HuH-7.5 (cell line): Measurements from ENCODE around the gene PLD4.
"Not testable (repeated sequence)": the region's sequence is repeated elsewhere in the genome, so short reads cannot be mapped to it uniquely, and the experiment has no call there.

Experiments
- DNase-seq: peaks from one replicate; pipeline ENCODE4 v3.0.0; 2011; ENCODE audit warnings: low spot score

The PLD4 gene

DNA sequence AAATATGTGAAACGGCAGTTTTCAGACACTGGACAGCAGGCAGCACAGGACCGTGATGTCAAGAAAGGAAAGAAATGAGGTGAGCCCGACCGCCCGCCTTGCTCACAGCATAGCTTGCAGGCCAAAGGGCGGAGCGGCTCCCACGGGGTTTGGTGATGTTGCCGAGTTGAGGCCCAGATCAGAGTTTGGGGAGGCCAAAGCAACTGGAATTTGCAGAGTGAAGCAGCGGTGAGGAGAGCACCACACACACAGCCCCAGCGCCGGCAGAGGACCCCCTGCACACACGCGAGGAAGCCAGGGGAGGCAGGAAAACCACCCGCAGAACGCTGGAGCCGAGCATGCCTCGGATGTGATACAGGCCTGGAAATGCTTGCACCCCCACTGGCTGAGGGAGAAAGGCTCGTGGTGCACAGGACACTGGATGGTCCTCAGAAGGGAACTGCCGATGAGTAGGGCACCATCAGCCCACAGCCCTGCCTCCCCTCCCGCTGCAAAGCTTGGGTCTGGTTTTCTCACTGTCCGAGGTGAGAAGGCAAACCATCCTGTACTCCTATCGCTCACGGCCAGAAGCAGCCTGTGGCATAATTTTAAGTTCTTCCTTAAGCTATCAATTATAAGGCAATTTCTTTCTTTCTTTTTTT lies 25.7 kb upstream of the PLD4 start:
- no peak for DNase-seq

DNA sequence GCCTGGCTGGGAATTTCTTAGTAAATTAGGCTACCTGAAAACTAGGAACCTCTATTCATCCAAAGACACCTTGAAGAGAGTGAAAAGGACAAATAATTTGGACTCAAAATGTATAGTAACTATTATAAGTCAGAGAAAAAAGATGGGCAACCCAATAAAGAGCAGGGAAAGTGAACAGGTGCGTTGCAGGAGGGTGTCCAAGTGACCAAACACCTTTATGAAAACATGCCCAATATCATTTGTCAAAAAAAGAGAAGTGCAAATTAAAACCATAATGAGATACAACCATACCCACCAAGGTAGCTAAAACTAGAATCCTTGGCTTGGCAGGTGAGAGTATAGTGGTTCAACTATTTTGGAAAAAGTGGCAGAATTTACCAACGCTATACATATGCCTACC lies 24.9 kb upstream of the PLD4 start:
- DNase-seq: no peak

DNA sequence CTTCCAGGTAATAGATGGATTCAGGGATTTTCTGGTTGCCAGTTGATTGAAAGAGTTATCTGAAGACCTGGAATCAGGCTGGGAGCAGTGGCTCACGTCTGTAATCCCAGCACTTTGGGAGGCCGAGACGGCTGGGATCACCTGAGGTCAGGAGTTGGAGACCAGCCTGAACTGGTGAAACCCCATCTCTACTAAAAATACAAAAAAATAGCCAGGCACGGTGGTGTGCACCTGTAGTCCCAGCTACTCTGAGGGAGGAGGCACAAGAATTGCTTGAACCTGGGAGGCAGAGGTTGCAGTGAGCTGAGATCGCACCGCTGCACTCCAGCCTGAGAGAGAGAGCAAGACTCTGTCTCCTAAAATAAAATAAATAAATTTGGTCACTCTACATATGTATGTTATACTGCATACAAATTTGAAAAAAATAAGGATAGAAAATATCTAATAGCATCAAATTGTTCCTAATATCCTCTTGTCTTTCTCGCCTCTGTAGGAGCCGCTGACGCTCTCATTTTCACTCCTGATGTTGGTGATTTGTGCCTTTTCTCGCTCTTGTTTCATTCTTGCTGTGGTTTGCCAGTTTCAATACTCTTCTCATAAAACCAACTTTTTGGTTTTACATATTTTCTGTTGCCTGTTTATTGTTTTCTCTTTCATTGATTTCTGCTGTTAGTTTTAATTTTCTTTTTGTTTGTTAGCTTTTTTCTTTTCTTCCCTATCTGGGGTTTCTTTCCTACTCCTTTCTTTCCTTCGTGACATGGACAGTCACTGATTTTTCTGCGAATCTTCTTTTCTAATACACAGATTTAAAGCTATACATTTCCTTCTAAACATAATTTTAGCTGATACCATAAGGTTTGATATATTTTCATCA lies 23.8 kb upstream of the PLD4 start:
- no peak for DNase-seq

DNA sequence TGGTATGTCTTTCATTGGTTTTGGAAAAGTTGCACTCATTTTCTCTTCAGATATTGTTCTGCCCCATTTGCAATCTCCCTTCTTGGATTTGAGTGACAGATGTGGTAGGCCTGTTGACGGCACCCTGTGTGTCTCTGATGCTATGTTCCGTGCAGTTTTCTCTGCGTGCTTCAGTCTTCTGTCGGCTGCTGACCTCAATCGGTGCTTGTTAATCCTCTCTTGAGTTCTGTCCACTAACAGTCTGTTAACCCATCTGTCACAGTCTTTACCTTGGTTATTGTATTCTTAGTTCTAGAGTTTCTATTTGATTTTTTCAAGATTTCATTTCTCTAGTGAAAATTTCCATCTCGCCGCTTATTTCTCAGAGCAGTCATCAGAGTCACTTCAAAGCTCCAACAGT lies 20.7 kb upstream of the PLD4 start:
- DNase-seq: no peak

DNA sequence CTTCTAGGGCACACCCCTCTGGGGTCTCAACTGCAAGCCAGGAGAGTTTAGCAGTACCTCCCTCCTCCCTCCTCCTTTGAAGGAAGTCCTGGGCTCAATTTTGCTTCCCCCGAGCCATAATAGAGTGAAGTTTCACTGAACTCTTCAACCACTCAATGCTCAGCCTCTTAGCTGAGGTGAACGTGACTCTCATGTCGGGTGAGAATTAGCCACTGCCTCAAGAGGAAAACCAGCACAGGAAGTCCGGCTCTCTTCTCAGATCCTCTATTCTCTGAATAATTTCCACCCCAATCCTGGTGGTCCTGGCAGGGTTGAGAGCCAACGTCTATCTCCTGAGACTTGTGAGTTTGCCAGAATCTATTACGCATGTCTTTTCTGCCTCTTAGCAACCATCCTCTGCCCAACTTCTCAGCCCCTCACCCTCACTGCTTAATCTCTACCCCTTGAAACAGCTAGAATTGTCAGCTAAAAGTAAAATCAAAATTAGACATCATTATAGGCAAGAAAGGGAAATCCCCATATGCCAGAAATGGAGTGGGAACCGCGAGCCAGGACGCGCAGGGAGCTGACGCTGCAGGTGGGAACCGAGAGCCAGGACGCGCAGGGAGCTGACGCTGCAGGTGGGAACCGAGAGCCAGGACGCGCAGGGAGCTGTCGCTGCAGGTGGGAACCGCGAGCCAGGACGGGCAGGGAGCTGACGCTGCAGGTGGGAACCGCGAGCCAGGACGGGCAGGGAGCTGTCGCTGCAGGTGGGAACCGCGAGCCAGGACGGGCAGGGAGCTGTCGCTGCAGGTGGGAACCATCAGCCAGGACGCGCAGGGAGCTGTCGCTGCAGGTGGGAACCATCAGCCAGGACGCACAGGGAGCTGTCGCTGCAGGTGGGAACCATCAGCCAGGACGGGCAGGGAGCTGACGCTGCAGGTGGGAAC lies 19.8 kb upstream of the PLD4 start:
- DNase-seq: not testable (repeated sequence)

DNA sequence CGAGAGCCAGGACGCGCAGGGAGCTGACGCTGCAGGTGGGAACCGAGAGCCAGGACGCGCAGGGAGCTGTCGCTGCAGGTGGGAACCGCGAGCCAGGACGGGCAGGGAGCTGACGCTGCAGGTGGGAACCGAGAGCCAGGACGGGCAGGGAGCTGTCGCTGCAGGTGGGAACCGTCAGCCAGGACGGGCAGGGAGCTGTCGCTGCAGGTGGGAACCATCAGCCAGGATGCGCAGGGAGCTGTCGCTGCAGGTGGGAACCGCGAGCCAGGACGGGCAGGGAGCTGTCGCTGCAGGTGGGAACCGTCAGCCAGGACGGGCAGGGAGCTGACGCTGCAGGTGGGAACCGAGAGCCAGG lies 19.1 kb upstream of the PLD4 start:
- not testable (repeated sequence) for DNase-seq

DNA sequence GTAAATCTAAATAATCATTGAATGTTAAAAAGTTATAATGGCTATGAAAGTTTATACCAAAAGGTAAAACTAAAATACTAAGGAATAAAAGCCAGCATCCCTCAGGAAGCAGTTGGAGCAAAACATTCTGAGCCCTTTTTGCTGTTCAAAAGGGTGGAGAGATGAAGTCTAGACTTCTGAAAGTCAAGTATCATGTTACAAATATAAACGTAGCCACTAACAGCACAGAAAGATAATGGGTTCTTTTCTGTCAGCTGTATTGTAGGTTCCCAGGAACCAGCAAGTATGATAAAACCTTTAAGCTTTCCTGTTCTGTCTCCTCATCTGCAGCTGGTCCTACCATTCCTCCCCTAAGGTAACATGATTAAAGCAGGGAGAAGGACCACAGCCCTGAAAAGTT lies 16.4 kb upstream of the PLD4 start:
- DNase-seq: no peak

DNA sequence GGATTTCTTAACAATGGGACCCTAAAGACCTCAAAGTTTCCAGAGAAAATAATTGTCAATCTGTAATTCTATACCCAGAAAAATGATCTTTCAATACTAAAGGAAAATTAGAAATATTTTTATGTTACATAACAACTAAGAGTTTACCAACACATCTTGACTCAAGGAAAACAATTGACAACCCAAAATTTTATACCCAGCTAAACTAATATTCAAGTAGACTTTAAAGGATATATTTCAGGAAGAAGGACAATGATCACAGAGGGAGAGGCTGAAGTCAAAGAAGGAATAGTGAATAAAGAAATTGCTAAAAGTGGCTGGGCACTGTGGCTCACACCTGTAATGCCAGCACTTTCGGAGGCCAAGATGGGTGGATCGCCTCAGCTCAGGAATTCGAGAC lies 12.6 kb upstream of the PLD4 start:
- DNase-seq: no peak

DNA sequence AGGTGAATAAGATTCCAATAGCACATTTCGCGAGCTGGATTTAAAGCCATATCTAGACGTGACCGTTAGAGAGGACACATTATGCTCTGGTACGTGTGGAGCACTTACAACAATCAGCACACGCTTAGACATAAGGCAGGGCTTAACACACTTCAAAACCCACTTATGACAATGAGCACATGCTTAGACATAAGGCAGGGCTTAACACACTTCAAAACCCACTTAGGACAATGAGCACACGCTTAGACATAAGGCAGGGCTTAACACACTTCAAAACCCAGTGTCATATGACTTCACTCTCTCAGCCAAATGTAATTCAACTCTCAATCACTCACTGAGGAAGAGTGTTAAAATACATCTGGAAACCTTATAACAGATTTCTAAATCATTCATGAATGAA lies 11.2 kb upstream of the PLD4 start:
- no peak for DNase-seq

DNA sequence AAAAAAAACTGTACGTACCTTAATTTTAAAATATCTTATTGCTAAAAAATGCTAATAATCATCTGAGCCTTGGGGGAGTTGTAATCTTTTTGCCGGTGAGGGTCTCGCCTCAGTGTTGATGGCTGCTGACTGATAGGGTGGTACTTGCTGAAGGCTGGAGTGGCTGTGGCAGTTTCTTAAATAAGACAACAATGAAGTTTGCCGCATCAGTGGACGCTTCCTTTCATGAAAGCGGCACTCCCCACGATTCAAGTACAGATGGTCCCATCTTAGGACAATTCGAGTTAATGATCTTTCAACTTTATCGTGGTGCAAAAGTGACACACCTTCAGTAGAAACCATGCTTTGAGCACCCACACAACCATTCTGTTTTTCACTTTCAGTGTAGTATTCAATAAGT lies 7.6 kb upstream of the PLD4 start:
- DNase-seq: no peak

DNA sequence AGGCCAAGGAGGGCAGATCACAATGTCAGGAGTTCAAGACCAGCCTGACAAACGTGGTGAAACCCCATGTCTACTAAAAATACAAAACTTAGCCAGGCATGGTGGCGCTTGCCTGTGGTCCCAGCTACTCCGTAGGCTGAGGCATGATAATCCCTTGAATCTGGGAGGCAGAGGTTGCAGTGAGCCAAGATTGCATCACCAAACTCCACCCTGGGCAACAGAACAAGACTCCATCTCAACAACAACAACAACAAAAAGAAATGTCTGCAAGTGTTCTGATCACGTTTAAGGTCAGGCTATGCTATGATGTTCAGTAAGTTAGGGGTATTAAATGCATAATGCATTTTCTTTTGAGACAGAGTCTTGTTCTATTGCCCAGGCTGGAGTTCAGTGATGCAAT lies 6.7 kb upstream of the PLD4 start:
- no peak for DNase-seq

DNA sequence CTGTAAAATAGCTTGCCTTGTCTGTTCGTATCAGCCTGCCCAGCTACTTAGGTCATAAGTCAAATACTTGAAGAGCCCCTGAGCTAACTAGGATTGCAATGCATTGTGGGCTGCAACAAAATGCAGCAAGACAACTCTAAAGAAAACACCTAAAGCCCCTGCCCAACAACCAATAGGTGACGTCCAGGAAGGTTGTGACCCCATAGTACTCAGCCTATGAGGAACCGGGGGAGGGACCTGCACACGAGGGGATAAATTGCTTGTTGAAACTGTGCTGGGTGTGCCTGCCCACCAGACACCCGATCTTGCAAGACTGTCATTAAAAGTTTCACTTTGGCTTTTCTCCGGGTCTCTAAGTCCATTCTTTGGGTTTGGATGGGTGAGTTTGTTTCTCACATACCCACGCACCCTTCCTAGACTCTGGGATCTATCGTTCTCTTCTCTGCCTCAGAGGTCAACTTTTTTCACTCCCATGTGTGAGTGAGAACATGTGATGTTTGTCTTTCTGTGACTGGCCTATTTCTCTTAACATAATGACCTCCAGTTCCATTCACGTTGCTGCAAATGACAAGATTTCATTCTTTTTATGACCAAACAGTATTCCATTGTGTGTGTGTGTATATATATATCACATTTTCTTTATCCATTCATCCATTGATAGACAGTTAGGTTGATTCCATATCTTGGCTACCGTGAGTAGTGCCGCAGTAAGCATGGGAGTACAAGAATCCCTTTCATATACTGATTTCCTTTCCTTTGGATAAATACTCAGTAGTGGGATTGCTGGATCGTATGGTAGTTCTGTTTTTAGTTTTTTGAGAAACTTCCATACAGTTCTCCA lies 5.3 kb upstream of the PLD4 start:
- not testable (repeated sequence) for DNase-seq

DNA sequence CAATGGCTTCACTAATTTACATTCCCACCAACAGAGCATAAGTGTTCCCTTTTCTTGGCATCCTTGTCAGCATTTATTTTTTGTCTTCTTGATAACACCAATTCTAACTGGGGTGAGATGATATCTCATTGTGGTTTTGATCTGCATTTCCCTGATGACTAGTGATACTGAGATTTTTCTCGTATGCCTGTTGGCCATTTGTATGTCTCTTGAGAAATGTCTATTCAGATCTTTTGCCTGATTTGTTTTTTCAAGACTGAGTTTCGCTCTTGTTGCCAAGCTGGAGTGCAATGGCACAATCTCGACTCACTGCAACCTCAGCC lies 4.7 kb upstream of the PLD4 start:
- no peak for DNase-seq

DNA sequence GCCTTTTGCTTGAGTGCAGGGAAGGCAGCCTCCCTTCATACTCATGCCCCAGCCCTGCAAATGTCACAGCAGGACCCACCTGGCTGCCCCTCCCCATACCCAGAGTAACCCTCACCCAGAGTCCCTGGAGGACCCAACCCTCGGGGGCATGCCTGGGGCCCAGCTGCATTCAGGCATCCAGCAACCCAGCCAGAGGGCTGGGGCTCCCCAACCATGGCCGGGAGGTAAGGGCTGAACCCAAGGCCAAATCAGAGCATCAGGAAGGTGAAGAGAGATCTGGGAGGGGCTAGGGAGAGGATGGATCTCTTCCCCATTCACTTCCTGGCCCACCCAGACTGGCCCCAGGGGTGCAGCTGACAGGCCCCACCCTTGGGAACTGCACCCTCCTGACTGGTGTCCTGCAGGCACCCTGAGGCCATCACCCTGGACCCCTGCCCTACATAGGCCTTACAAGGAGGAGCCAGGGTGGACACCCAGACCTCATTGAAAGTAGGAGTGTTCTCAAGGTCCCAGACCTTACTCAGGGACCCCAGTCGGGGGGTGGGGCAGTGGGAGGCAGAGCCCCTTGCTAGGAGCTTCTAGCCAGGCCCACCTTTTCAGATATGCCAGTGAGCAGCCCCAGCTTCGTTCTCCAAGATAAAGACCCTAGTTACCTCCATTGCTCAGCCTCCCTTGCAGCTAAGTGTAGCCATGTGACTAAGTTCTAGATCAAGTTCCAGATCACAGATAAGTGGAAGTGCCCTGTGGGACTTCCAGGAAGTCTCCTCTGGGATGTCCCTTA lies 849 bp upstream of the PLD4 start:
- no peak for DNase-seq

DNA sequence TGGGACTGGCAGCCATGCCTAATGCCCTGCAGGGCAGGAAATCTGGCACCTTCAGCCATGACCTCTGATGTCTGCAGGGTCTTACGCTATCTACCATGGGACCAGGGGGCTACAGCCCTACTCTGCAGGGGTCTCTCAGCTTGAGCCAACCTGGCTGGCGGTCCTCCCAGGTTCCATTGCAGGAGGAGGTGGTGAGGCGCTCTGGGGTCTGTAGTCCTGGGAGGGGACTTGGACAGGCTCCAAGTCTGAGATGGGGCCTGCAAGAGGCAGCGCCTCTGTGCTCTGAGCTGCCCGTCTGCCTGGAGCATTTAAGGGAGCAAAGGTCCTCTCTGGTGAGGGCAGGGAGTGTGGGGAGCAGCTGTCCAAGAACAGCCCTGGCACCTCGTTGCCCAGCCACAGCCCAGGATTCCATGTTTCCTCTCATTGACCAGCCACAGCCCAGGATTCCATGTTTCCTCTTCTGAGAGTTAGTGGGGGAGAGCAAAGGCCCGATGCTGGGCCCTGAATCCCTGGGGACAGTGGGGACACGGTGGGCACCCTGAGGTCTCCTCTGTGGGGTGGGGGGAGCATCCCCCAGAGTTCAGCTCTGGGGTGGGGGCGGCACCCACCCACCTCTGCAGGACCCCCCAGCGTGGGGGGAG lies 655 bp downstream of the PLD4 start:
- no peak for DNase-seq

DNA sequence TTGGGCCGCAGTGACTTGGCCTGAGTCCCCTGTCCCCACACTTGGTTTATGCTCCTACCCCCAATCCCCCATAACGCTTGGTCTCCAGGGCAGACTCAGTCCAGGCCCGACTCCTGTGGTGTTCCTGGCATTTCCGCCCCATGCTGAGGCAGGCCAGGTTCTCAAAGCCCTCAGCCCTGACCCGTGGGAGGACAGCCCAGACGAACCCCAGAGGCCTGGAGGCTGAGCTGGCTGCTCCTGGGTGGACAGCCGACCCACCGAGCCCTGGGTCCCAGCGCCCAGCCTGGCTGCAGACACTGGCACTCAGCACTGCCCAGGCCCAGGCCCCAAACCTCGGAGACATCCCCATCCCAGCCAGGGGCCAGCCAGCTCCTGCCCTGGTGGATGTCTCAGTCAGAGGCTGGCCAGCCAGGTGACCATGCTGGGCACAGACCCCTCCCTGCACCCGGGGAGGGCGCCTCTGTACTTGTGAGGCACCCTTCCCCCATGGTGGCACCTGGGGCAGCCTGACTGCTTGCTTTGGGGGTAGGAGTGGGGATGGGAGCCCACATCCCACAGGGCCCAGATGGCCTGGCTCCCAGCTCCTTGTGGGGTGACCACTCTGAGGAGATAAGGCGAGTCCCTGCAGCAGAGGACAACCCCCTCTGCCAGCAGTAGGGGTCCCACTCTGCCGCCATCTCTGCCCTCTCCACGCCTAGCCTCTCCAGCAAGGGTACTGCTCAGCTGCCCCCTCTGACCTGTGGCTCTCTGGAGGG lies 1.4 kb downstream of the PLD4 start:
- no peak for DNase-seq

DNA sequence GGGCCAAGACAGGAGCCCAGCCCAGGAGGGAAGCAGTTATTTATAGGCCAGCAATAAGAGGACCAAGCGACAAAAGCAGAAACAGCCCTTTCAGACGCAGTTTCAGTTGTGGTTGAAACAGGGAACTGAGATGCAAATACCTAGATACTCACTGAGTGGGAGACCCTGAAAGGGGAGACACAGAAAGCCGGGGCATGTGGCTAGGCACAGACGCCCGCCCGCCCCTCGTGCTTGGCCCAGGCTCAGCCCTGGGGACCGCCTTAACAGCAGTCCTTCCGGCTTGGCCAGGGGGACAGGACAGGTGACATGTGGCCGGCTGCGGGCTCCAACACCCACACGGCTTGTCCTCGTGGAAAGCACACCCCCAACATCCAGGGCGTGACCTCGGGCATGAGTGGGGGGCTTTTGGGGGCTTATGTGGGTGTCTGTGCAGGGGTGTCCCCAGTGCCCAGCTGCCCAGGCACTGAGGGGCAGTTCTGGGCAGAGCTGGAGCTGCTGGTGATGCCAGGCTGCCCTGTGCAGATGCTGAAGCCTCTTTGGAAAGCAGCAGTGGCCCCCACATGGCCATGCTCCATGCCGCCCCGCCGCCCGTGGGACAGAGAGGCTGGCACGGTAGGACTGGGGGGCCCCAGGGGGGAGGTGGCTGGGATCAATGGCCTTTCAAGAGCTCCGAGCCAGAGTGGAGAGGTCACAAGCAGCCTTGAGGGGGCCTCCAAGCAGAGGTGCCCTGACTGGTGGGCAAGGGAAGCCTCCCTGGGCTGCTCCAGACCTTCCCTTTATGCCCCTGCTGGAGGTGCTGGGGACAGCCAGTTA lies 2.1 kb downstream of the PLD4 start:
- DNase-seq: no peak

DNA sequence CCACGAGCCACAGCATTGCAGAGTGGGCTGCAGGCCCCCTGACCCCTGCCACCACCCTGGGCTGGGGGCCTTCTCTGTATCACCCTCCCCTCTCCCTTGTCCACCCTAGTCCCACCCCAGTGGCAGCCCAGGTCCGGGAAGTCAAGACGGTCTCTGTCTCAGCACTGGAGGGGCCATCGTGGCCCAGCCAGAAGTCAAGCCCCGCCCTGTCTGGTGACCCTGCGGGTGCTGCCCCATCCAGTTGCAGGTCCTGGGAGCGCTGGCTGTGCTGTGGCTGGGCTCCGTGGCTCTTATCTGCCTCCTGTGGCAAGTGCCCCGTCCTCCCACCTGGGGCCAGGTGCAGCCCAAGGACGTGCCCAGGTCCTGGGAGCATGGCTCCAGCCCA lies 2.7 kb downstream of the PLD4 start:
- no peak for DNase-seq

DNA sequence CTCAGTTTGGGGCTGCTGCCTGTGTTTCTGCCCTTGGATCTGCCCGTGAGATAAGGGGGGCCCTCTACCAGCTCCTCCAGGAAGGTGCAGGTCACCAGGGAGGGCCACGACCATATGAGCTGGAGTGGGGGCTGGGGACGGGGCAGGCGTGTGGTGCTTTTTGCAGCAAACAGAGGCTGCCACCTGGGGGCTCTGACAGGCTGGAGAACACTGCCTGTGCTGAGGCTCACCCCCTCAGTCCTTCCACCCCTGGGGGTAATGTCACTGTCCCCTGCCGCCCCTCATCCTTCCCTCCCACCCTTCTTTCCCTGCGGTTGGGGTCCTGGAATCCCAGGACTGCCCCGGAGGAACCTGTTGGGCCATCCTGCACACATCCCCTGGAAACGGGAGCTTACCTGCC lies 3.2 kb downstream of the PLD4 start:
- DNase-seq: no peak
